LNCaP clone FGC (cell line): ENCODE measurements around the gene TRAIP.

Experiments
- DNase-seq: peaks from one replicate; pipeline ENCODE4 v3.0.0-alpha.2; 2011; ENCODE audit warnings: low read depth
- H3K4me3 ChIP-seq: 2 replicates; pipeline ENCODE4 v1.5.1; 2011; ENCODE audit warnings: mild to moderate bottlenecking, low read depth, low read length, control low read depth
- CTCF ChIP-seq: IDR thresholded peaks from 2 replicates; pipeline ENCODE4 v1.5.1; 2012; ENCODE audit warnings: mild to moderate bottlenecking; ENCODE audit not compliant: control insufficient read depth, insufficient read depth; ENCODE audit errors: extremely low read depth

Gene TRAIP

GRCh38 chr3:49844464-49845183 is 11.7 kb downstream of the TRAIP start:
- H3K4me3 ChIP-seq = no peak overlapping the region
- no peak for DNase-seq
- TF ChIP-seq CTCF = no peak

GRCh38 chr3:49842843-49843517 is 13.4 kb downstream of the TRAIP start:
- no peak for DNase-seq
- H3K4me3 ChIP-seq = no peak overlapping the region
- no peak for TF ChIP-seq CTCF

GRCh38 chr3:49841806-49842205 is 14.6 kb downstream of the TRAIP start:
- no peak for TF ChIP-seq CTCF
- DNase-seq = no peak
- no peak overlapping the region for H3K4me3 ChIP-seq

- peak; percentile 26; the same call in 1 of the 2 replicates for TF ChIP-seq CTCF
- no peak for DNase-seq
- no peak overlapping the region for H3K4me3 ChIP-seq
Observed at GRCh38 chr3:49841126-49841696, 15.2 kb downstream of the TRAIP start.

GRCh38 chr3:49840388-49840787 is 16.0 kb downstream of the TRAIP start:
- no peak for TF ChIP-seq CTCF
- H3K4me3 ChIP-seq = no peak overlapping the region
- no peak for DNase-seq

- DNase-seq = peak; percentile 54
- no peak overlapping the region for H3K4me3 ChIP-seq
- TF ChIP-seq CTCF = peak; percentile 90
Observed at GRCh38 chr3:49839193-49839809, 17.1 kb downstream of the TRAIP start.
